Activated T-cell treated with anti-CD3 and anti-CD28 coated beads, Interleukin-2, amount 50 U/mL, for 24 hours (primary cell): ENCODE measurements around the gene CIBAR2.
"Not testable (repeated sequence)": the region's sequence is repeated elsewhere in the genome, so short reads cannot be mapped to it uniquely, and the experiment has no call there.

Source experiments
- DNase-seq: peaks from one replicate; pipeline ENCODE4 v3.0.0-alpha.2; 2020
- H3K27ac Mint-ChIP-seq: 2 replicates; pipeline ENCODE4 v1.8.0; 2020; ENCODE audit warnings: mild to moderate bottlenecking, mixed read lengths
- H3K27me3 Mint-ChIP-seq: 2 replicates; pipeline ENCODE4 v1.8.0; 2020; ENCODE audit warnings: mixed read lengths
- H3K36me3 Mint-ChIP-seq: 2 replicates; pipeline ENCODE4 v1.8.0; 2020; ENCODE audit warnings: low read depth, mixed read lengths
- H3K4me1 Mint-ChIP-seq: 2 replicates; pipeline ENCODE4 v1.8.0; 2020; ENCODE audit warnings: low read depth, mixed read lengths
- H3K4me3 Mint-ChIP-seq: 2 replicates; pipeline ENCODE4 v1.8.0; 2020; ENCODE audit warnings: mild to moderate bottlenecking, moderate library complexity, mixed read lengths
- H3K9me3 Mint-ChIP-seq: 2 replicates; pipeline ENCODE4 v1.8.0; 2020; ENCODE audit warnings: mixed read lengths

Gene CIBAR2

GRCh38 chr16:85126705-85127378, 14.6 kb upstream of the CIBAR2 start:
- Mint-ChIP-seq H3K4me3 (peak overlapping the region; percentile 36), H3K4me1 (peaks cover 23% of the 10 kb centered on the region), H3K9me3 (no peaks in the 10 kb centered on the region), H3K27ac (peak overlapping the region; percentile 84), H3K36me3 (no peaks in the 10 kb centered on the region), H3K27me3 (no peaks in the 10 kb centered on the region)
- DNase-seq, result peak; percentile 52

- no peaks in the 10 kb centered on the region for H3K9me3 Mint-ChIP-seq
- no peaks in the 10 kb centered on the region for H3K36me3 Mint-ChIP-seq
- no peaks in the 10 kb centered on the region for H3K27me3 Mint-ChIP-seq
- peak overlapping the region; percentile 10 for H3K27ac Mint-ChIP-seq
- DNase-seq, result no peak
- peaks cover 23% of the 10 kb centered on the region for H3K4me1 Mint-ChIP-seq
- H3K4me3 Mint-ChIP-seq, result no peak overlapping the region
Measured at GRCh38 chr16:85126394-85126704, 14.1 kb upstream of the CIBAR2 start.

- DNase-seq, result no peak
- H3K9me3 Mint-ChIP-seq, result no peaks in the 10 kb centered on the region
- H3K4me1 Mint-ChIP-seq, result peaks cover 23% of the 10 kb centered on the region
Measured at GRCh38 chr16:85125570-85126393, 13.5 kb upstream of the CIBAR2 start.

GRCh38 chr16:85124636-85125346, 12.5 kb upstream of the CIBAR2 start:
- Mint-ChIP-seq H3K36me3 (no peaks in the 10 kb centered on the region), H3K27me3 (no peaks in the 10 kb centered on the region), H3K27ac (no peak overlapping the region), H3K4me3 (no peak overlapping the region), H3K4me1 (peaks cover 23% of the 10 kb centered on the region), H3K9me3 (no peaks in the 10 kb centered on the region)
- no peak for DNase-seq

More at GRCh38 chr16:85125570-85126393, 13.5 kb upstream of the CIBAR2 start:
- no peak overlapping the region for H3K4me3 Mint-ChIP-seq
- H3K36me3 Mint-ChIP-seq, result no peaks in the 10 kb centered on the region
- peak overlapping the region; percentile 10 for H3K27ac Mint-ChIP-seq
- H3K27me3 Mint-ChIP-seq, result no peaks in the 10 kb centered on the region

- Mint-ChIP-seq H3K9me3 (no peaks in the 10 kb centered on the region), H3K27ac (no peak overlapping the region), H3K4me1 (peaks cover 23% of the 10 kb centered on the region), H3K4me3 (no peak overlapping the region), H3K27me3 (no peaks in the 10 kb centered on the region), H3K36me3 (no peaks in the 10 kb centered on the region)
- no peak for DNase-seq
Measured at GRCh38 chr16:85123891-85124635, 11.8 kb upstream of the CIBAR2 start.

- not testable (repeated sequence) for H3K27ac Mint-ChIP-seq, DNase-seq, H3K36me3 Mint-ChIP-seq, H3K27me3 Mint-ChIP-seq, H3K4me3 Mint-ChIP-seq, H3K9me3 Mint-ChIP-seq
- peaks cover 23% of the 10 kb centered on the region for H3K4me1 Mint-ChIP-seq
Measured at GRCh38 chr16:85123441-85123840, 11.2 kb upstream of the CIBAR2 start.

- Mint-ChIP-seq H3K27ac (no peak overlapping the region), H3K36me3 (no peaks in the 10 kb centered on the region), H3K4me1 (peaks cover 4% of the 10 kb centered on the region), H3K4me3 (no peak overlapping the region), H3K9me3 (no peaks in the 10 kb centered on the region), H3K27me3 (no peaks in the 10 kb centered on the region)
- no peak for DNase-seq
Measured at GRCh38 chr16:85120006-85120340, 7.7 kb upstream of the CIBAR2 start.

GRCh38 chr16:85117418-85117817, 5.1 kb upstream of the CIBAR2 start:
- Mint-ChIP-seq H3K27ac (no peak overlapping the region), H3K36me3 (no peaks in the 10 kb centered on the region), H3K4me1 (peaks cover 8% of the 10 kb centered on the region), H3K27me3 (no peaks in the 10 kb centered on the region), H3K4me3 (no peak overlapping the region), H3K9me3 (no peaks in the 10 kb centered on the region)
- no peak for DNase-seq

- Mint-ChIP-seq H3K36me3 (no peaks in the 10 kb centered on the region), H3K9me3 (no peaks in the 10 kb centered on the region), H3K4me3 (peak overlapping the region; percentile 62), H3K27ac (peak overlapping the region; percentile 92), H3K4me1 (peaks cover 8% of the 10 kb centered on the region), H3K27me3 (no peaks in the 10 kb centered on the region)
- peak; percentile 92 for DNase-seq
Measured at GRCh38 chr16:85114909-85115567, 2.8 kb upstream of the CIBAR2 start.

GRCh38 chr16:85113913-85114312, 1.6 kb upstream of the CIBAR2 start:
- Mint-ChIP-seq H3K4me1 (peaks cover 8% of the 10 kb centered on the region), H3K27me3 (no peaks in the 10 kb centered on the region), H3K27ac (no peak overlapping the region), H3K36me3 (no peaks in the 10 kb centered on the region), H3K9me3 (no peaks in the 10 kb centered on the region), H3K4me3 (no peak overlapping the region)
- no peak for DNase-seq

GRCh38 chr16:85113168-85113733, 979 bp upstream of the CIBAR2 start:
- DNase-seq, result no peak
- Mint-ChIP-seq H3K36me3 (no peaks in the 10 kb centered on the region), H3K27ac (no peak overlapping the region), H3K4me1 (peaks cover 8% of the 10 kb centered on the region), H3K9me3 (no peaks in the 10 kb centered on the region), H3K27me3 (no peaks in the 10 kb centered on the region), H3K4me3 (no peak overlapping the region)

GRCh38 chr16:85111184-85111583, 1.1 kb downstream of the CIBAR2 start:
- H3K9me3 Mint-ChIP-seq, result no peaks in the 10 kb centered on the region
- no peak overlapping the region for H3K4me3 Mint-ChIP-seq
- H3K36me3 Mint-ChIP-seq, result no peaks in the 10 kb centered on the region
- no peak overlapping the region for H3K27ac Mint-ChIP-seq
- peaks cover 8% of the 10 kb centered on the region for H3K4me1 Mint-ChIP-seq
- no peak for DNase-seq
- H3K27me3 Mint-ChIP-seq, result no peaks in the 10 kb centered on the region

- no peak for DNase-seq
- Mint-ChIP-seq H3K27ac (no peak overlapping the region), H3K4me3 (no peak overlapping the region), H3K9me3 (no peaks in the 10 kb centered on the region), H3K27me3 (no peaks in the 10 kb centered on the region), H3K4me1 (peaks cover 13% of the 10 kb centered on the region), H3K36me3 (no peaks in the 10 kb centered on the region)
Measured at GRCh38 chr16:85110105-85110504, 2.2 kb downstream of the CIBAR2 start.

GRCh38 chr16:85107532-85107931, 4.7 kb downstream of the CIBAR2 start:
- Mint-ChIP-seq H3K36me3 (no peaks in the 10 kb centered on the region), H3K27me3 (no peaks in the 10 kb centered on the region), H3K27ac (no peak overlapping the region), H3K9me3 (no peaks in the 10 kb centered on the region), H3K4me3 (no peak overlapping the region), H3K4me1 (peaks cover 31% of the 10 kb centered on the region)
- DNase-seq, result no peak
